CD4-positive, alpha-beta T cell (primary cell): ENCODE measurements around the gene GPSM1. TPM values are rescaled to one million over a fixed set of nuclear protein-coding genes. Genes with fewer than 3 reads are reported as not detected.

Source experiments
- ATAC-seq: fragments of 200-7000 bp; cut with Tn5 transposase; one replicate; pipeline ENCODE4 v1.10.0; 2022; ENCODE audit warnings: mild to moderate bottlenecking; ENCODE audit not compliant: poor library complexity
- CTCF ChIA-PET: fragments of 350-600 bp; sonication (Branson Sonifier 250); formaldehyde crosslinking; loops from one replicate; lab custom pipeline; 2021; ENCODE audit warnings: antibody characterized with exemption, inconsistent platforms; lab: Charles Lee
- POLR2A ChIA-PET: fragments of 350-600 bp; sonication (Branson Sonifier 250); formaldehyde crosslinking; loops from one replicate; lab custom pipeline; 2021; ENCODE audit warnings: antibody characterized with exemption, inconsistent platforms; lab: Charles Lee
- DNase-seq, 14 experiments: peaks; one replicate each; pipeline ENCODE4 v3.0.0-alpha.2; 2013 to 2020; ENCODE audit warnings: mixed read lengths in 2 of 14
- H3K27ac ChIP-seq, 2 donors: one replicate each; pipeline versions ENCODE4 v1.5.1 to v1.7.0; 2013; ENCODE audit warnings: low read length in 2 of 2, low read depth in 1 of 2, mild to moderate bottlenecking in 1 of 2
- H3K27me3 ChIP-seq, 2 experiments: 1 replicate in 1 of 2; 2 replicates in 1 of 2; pipeline versions ENCODE4 v1.6.1 to v1.7.0; 2013; ENCODE audit warnings: low read length in 2 of 2, control low read depth in 1 of 2, mild to moderate bottlenecking in 1 of 2, moderate library complexity in 1 of 2; ENCODE audit not compliant: insufficient read depth in 2 of 2, control insufficient read depth in 1 of 2
- H3K36me3 ChIP-seq: one replicate; pipeline ENCODE4 v1.6.1; 2013; ENCODE audit warnings: low read length, control low read depth; ENCODE audit not compliant: insufficient read depth
- H3K4me1 ChIP-seq: one replicate; pipeline ENCODE4 v1.6.1; 2013; ENCODE audit warnings: low read length, control low read depth; ENCODE audit not compliant: insufficient read depth
- H3K4me3 ChIP-seq: one replicate; pipeline ENCODE4 v1.5.1; 2013; ENCODE audit warnings: mild to moderate bottlenecking, low read length, moderate library complexity
- H3K9me3 ChIP-seq, 2 experiments: 1 replicate in 1 of 2; 2 replicates in 1 of 2; pipeline versions ENCODE4 v1.6.1 to v1.7.0; 2013; ENCODE audit warnings: low read length in 2 of 2, mild to moderate bottlenecking in 2 of 2, control low read depth in 1 of 2, moderate library complexity in 1 of 2; ENCODE audit not compliant: control insufficient read depth in 1 of 2, insufficient read depth in 1 of 2
- H3K27ac Mint-ChIP-seq: one replicate; pipeline ENCODE4 v1.8.0; 2020; ENCODE audit warnings: mixed read lengths
- H3K27me3 Mint-ChIP-seq: one replicate; pipeline ENCODE4 v1.8.0; 2021; ENCODE audit warnings: mixed read lengths
- H3K36me3 Mint-ChIP-seq: one replicate; pipeline ENCODE4 v1.8.0; 2021; ENCODE audit warnings: low read depth, mixed read lengths
- H3K4me1 Mint-ChIP-seq: one replicate; pipeline ENCODE4 v1.8.0; 2021; ENCODE audit warnings: low read depth, mixed read lengths
- H3K4me3 Mint-ChIP-seq: one replicate; pipeline ENCODE4 v1.8.0; 2020; ENCODE audit warnings: mild to moderate bottlenecking, mixed read lengths
- H3K9me3 Mint-ChIP-seq: one replicate; pipeline ENCODE4 v1.8.0; 2020; ENCODE audit warnings: mixed read lengths
- intact Hi-C, 2 experiments: fragments of 100-400 bp; cut with DNase I in 1 of 2; cut with micrococcal nuclease in 1 of 2; formaldehyde crosslinking; loops; one replicate each; pipeline versions ENCODE4 v1.15.1 to v1.9.0; 2023 to 2025; cut with DNase I, micrococcal nuclease
- total RNA-seq, 174 experiments: library from RNA in 2 of 174; stranded (reverse) in 2 of 174; gene quantifications; one replicate each; pipeline ENCODE4 v1.2.3 and lab custom pipeline; 2021 to 2026
- TF ChIP-seq, protein P1 (sequence below): fragments of 200-600 bp; IDR thresholded peaks from one replicate; pipeline ENCODE4 v1.8.0; 2022; ENCODE audit warnings: antibody characterized with exemption, mild to moderate bottlenecking

Gene GPSM1
- total RNA-seq, 2 experiments from 2014 or later: 7.7 to 8.6 TPM

GRCh38 chr9:136363949-136364748 is 36.8 kb downstream of the GPSM1 start:
- H3K36me3 ChIP-seq: peaks cover 8% of the 10 kb centered on the region
- peaks cover 0 to 8% of the 10 kb centered on the region in 2 experiments for H3K9me3 ChIP-seq
- POLR2A ChIA-PET: interaction anchor here (0.7 to 1.7 kb wide), 10 partner anchors 11 to 403 kb away, joined by 3 to 15 read pairs (median 5); partner anchors contain the start of genes SNAPC4 and UBAC1
- Mint-ChIP-seq H3K27me3 (no peaks in the 10 kb centered on the region), H3K27ac (no peak overlapping the region), H3K9me3 (no peaks in the 10 kb centered on the region), H3K4me3 (peak overlapping the region; percentile 71), H3K4me1 (peaks cover 5% of the 10 kb centered on the region), H3K36me3 (peaks cover 8% of the 10 kb centered on the region)
- intact Hi-C loops: loop anchor here (1.0 to 5.0 kb wide), 11 partner anchors 36 to 523 kb away; partner anchors contain the start of genes ENTR1 (in 1 of the 2), INPP5E (in 1 of the 2), PMPCA (in 1 of the 2) and QSOX2 (in 1 of the 2)
- no peaks in the 10 kb centered on the region for H3K27me3 ChIP-seq
- TF ChIP-seq, protein P1, sequence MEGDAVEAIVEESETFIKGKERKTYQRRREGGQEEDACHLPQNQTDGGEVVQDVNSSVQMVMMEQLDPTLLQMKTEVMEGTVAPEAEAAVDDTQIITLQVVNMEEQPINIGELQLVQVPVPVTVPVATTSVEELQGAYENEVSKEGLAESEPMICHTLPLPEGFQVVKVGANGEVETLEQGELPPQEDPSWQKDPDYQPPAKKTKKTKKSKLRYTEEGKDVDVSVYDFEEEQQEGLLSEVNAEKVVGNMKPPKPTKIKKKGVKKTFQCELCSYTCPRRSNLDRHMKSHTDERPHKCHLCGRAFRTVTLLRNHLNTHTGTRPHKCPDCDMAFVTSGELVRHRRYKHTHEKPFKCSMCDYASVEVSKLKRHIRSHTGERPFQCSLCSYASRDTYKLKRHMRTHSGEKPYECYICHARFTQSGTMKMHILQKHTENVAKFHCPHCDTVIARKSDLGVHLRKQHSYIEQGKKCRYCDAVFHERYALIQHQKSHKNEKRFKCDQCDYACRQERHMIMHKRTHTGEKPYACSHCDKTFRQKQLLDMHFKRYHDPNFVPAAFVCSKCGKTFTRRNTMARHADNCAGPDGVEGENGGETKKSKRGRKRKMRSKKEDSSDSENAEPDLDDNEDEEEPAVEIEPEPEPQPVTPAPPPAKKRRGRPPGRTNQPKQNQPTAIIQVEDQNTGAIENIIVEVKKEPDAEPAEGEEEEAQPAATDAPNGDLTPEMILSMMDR: peak; percentile 57
- ATAC-seq (no peak), DNase-seq (no peak)
- no peak overlapping the region for H3K27ac ChIP-seq
- CTCF ChIA-PET: interaction anchor here (0.6 to 2.0 kb wide), 17 partner anchors 11 to 1215 kb away, joined by 3 to 18 read pairs (median 4); partner anchors contain the start of genes DPH7 and SNAPC4
- H3K4me3 ChIP-seq: no peak overlapping the region
- peaks cover 19% of the 10 kb centered on the region for H3K4me1 ChIP-seq

GRCh38 chr9:136364942-136365774 is 37.8 kb downstream of the GPSM1 start:
- Mint-ChIP-seq H3K27ac (no peak overlapping the region), H3K4me3 (peak overlapping the region; percentile 48), H3K27me3 (no peaks in the 10 kb centered on the region), H3K36me3 (peaks cover 8% of the 10 kb centered on the region), H3K4me1 (peaks cover 5% of the 10 kb centered on the region), H3K9me3 (no peaks in the 10 kb centered on the region)
- TF ChIP-seq, protein P1: no peak
- Histone ChIP-seq H3K36me3 (peaks cover 4% of the 10 kb centered on the region), H3K27ac (no peak overlapping the region), H3K4me1 (peaks cover 19% of the 10 kb centered on the region), H3K27me3 (no peaks in the 10 kb centered on the region), H3K9me3 (peaks cover 0 to 8% of the 10 kb centered on the region in 2 experiments), H3K4me3 (no peak overlapping the region)
- intact Hi-C loops: loop anchor here in 1 of 2 experiments (5.0 kb wide), 2 partner anchors 248 to 522 kb away; partner anchors contain the start of genes TMEM250 and TRAF2
- ChIA-PET POLR2A (no interaction called here), CTCF (no interaction called here)
- no peak for ATAC-seq
- no peak for DNase-seq

GRCh38 chr9:136365775-136366222 is 38.5 kb downstream of the GPSM1 start:
- no peak overlapping the region for H3K4me3 ChIP-seq
- Mint-ChIP-seq H3K4me3 (no peak overlapping the region), H3K4me1 (peaks cover 5% of the 10 kb centered on the region), H3K27ac (no peak overlapping the region), H3K9me3 (no peaks in the 10 kb centered on the region), H3K27me3 (no peaks in the 10 kb centered on the region), H3K36me3 (peaks cover 8% of the 10 kb centered on the region)
- peaks cover 4% of the 10 kb centered on the region for H3K36me3 ChIP-seq
- ChIA-PET CTCF (no interaction called here), POLR2A (no interaction called here)
- ATAC-seq (no peak), DNase-seq (peak in 1 of 14 experiments; percentile 32)
- H3K4me1 ChIP-seq: peaks cover 19% of the 10 kb centered on the region
- H3K9me3 ChIP-seq: peaks cover 0 to 8% of the 10 kb centered on the region in 2 experiments
- TF ChIP-seq, protein P1: no peak
- intact Hi-C loops: no loop called here
- H3K27me3 ChIP-seq: no peaks in the 10 kb centered on the region
- no peak overlapping the region for H3K27ac ChIP-seq
